ENCODE measurements around the gene ANKRD50. TPM values are rescaled to one million over a fixed set of nuclear protein-coding genes. Genes with fewer than 3 reads are reported as not detected.

ANKRD50 gene, protein sequence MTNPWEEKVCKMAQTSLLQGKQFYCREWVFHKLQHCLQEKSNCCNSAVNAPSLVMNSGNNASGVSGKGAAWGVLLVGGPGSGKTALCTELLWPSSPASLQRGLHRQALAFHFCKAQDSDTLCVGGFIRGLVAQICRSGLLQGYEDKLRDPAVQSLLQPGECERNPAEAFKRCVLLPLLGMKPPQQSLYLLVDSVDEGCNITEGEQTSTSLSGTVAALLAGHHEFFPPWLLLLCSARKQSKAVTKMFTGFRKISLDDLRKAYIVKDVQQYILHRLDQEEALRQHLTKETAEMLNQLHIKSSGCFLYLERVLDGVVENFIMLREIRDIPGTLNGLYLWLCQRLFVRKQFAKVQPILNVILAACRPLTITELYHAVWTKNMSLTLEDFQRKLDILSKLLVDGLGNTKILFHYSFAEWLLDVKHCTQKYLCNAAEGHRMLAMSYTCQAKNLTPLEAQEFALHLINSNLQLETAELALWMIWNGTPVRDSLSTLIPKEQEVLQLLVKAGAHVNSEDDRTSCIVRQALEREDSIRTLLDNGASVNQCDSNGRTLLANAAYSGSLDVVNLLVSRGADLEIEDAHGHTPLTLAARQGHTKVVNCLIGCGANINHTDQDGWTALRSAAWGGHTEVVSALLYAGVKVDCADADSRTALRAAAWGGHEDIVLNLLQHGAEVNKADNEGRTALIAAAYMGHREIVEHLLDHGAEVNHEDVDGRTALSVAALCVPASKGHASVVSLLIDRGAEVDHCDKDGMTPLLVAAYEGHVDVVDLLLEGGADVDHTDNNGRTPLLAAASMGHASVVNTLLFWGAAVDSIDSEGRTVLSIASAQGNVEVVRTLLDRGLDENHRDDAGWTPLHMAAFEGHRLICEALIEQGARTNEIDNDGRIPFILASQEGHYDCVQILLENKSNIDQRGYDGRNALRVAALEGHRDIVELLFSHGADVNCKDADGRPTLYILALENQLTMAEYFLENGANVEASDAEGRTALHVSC (N-terminal part only)
- 77.8 TPM for total RNA-seq

GRCh38 chr4:124712372-124713184, at the start of gene ANKRD50:
Gene ANKRD50 (minus strand): TSS chr4:124712732. CDS start chr4:124710511, 2,221 bp downstream.
- Histone ChIP-seq H3K9ac (ENCODE audit: low read depth in 1 of 3, low read length in 3 of 3) (peak within 1 kb of the TSS; percentile 91 to 94 (median 93)), H3K4me3 (ENCODE audit: low read length in 3 of 3) (peak within 1 kb of the TSS; percentile 83 to 91 (median 85)), H3K4me1 (ENCODE audit: control insufficient read depth in 3 of 3, insufficient read depth in 3 of 3, low read length in 3 of 3) (peaks cover 2 to 21% (median 10%) of the 10 kb centered on the region in 3 donors), H3K27me3 (ENCODE audit: control insufficient read depth in 3 of 3, insufficient read depth in 3 of 3, low read length in 3 of 3) (no peaks in the 10 kb centered on the region), H3K9me3 (ENCODE audit: control insufficient read depth in 3 of 3, low read length in 3 of 3) (no peaks in the 10 kb centered on the region), H3K36me3 (ENCODE audit: control insufficient read depth in 3 of 3, insufficient read depth in 3 of 3, low read length in 3 of 3) (no peaks in the 10 kb centered on the region), H3K27ac (ENCODE audit: low read depth, low read length) (peak within 1 kb of the TSS; percentile 96)

DNA sequence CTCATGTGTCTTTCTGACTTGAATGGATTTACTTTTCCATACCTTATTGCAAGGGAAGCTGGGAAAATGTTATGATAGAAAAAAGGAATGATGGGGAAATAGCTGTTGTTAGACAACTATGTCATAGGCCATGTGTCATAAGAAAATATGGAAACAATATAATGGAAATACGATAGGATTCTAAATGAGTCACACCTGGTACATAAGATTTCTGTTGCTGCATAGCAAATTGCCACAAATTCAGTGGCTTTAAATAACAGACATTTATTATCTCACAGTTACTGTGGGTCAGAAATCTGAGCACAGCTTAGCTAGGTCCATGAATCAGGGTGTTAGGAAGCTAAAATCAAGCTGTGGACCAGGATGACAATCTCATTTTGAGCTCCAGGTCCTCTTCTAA, 44.6 kb upstream of the ANKRD50 start:
- Histone ChIP-seq H3K27ac (ENCODE audit: low read depth, low read length) (no peak overlapping the region), H3K9me3 (ENCODE audit: control insufficient read depth in 3 of 3, low read length in 3 of 3) (no peaks in the 10 kb centered on the region), H3K4me3 (ENCODE audit: low read length in 3 of 3) (no peak overlapping the region), H3K36me3 (ENCODE audit: control insufficient read depth in 3 of 3, insufficient read depth in 3 of 3, low read length in 3 of 3) (no peaks in the 10 kb centered on the region), H3K9ac (ENCODE audit: low read depth in 1 of 3, low read length in 3 of 3) (no peak overlapping the region), H3K4me1 (ENCODE audit: control insufficient read depth in 3 of 3, insufficient read depth in 3 of 3, low read length in 3 of 3) (no peaks in the 10 kb centered on the region), H3K27me3 (ENCODE audit: control insufficient read depth in 3 of 3, insufficient read depth in 3 of 3, low read length in 3 of 3) (no peaks in the 10 kb centered on the region)

GRCh38 chr4:124754681-124755080, 42.1 kb upstream of the ANKRD50 start:
- Histone ChIP-seq H3K4me3 (ENCODE audit: low read length in 3 of 3) (no peak overlapping the region), H3K27ac (ENCODE audit: low read depth, low read length) (no peak overlapping the region), H3K4me1 (ENCODE audit: control insufficient read depth in 3 of 3, insufficient read depth in 3 of 3, low read length in 3 of 3) (no peaks in the 10 kb centered on the region), H3K36me3 (ENCODE audit: control insufficient read depth in 3 of 3, insufficient read depth in 3 of 3, low read length in 3 of 3) (no peaks in the 10 kb centered on the region), H3K9me3 (ENCODE audit: control insufficient read depth in 3 of 3, low read length in 3 of 3) (no peaks in the 10 kb centered on the region), H3K27me3 (ENCODE audit: control insufficient read depth in 3 of 3, insufficient read depth in 3 of 3, low read length in 3 of 3) (no peaks in the 10 kb centered on the region), H3K9ac (ENCODE audit: low read depth in 1 of 3, low read length in 3 of 3) (no peak overlapping the region)

DNA sequence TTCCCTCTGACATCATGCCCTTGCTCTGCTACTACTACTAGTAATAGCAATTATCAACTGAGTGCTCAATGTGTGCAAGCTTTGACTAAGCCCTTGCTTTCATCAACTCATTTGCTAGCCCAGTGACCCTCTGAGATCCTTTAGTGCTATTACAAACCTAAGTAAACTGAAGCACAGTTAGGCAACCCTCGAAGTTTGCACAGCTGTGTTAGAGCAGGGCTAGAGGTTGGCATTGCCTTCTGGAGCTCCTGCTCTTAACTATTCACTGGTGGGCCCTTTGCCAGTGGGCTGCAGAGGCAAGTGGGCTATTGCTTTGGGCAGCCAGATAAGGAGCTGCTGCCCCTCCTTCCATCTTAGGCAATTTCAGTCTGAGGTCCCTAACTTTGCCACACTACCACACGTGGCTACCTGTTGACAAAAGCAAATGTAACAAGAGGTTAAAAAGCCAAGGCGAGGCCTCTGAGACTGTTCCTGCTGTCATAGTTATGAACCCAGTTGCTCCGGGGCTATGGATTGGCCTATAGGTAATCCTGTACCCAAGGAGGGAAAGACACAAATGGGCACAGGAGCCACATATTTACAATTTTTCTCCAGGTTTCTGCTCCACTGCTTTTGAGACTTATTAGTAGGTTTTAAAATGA, 41.5 kb upstream of the ANKRD50 start:
- Histone ChIP-seq H3K9me3 (ENCODE audit: control insufficient read depth in 3 of 3, low read length in 3 of 3) (no peaks in the 10 kb centered on the region), H3K27me3 (ENCODE audit: control insufficient read depth in 3 of 3, insufficient read depth in 3 of 3, low read length in 3 of 3) (no peaks in the 10 kb centered on the region), H3K27ac (ENCODE audit: low read depth, low read length) (no peak overlapping the region), H3K9ac (ENCODE audit: low read depth in 1 of 3, low read length in 3 of 3) (no peak overlapping the region), H3K36me3 (ENCODE audit: control insufficient read depth in 3 of 3, insufficient read depth in 3 of 3, low read length in 3 of 3) (no peaks in the 10 kb centered on the region), H3K4me3 (ENCODE audit: low read length in 3 of 3) (no peak overlapping the region), H3K4me1 (ENCODE audit: control insufficient read depth in 3 of 3, insufficient read depth in 3 of 3, low read length in 3 of 3) (no peaks in the 10 kb centered on the region)

GRCh38 chr4:124749421-124749820, 36.9 kb upstream of the ANKRD50 start:
- H3K27me3 ChIP-seq (ENCODE audit: control insufficient read depth in 3 of 3, insufficient read depth in 3 of 3, low read length in 3 of 3): no peaks in the 10 kb centered on the region
- H3K4me3 ChIP-seq (ENCODE audit: low read length in 3 of 3): no peak overlapping the region
- H3K27ac ChIP-seq (ENCODE audit: low read depth, low read length): no peak overlapping the region
- H3K9me3 ChIP-seq (ENCODE audit: control insufficient read depth in 3 of 3, low read length in 3 of 3): no peaks in the 10 kb centered on the region
- no peaks in the 10 kb centered on the region for H3K4me1 ChIP-seq (ENCODE audit: control insufficient read depth in 3 of 3, insufficient read depth in 3 of 3, low read length in 3 of 3)
- no peak overlapping the region for H3K9ac ChIP-seq (ENCODE audit: low read depth in 1 of 3, low read length in 3 of 3)
- H3K36me3 ChIP-seq (ENCODE audit: control insufficient read depth in 3 of 3, insufficient read depth in 3 of 3, low read length in 3 of 3): no peaks in the 10 kb centered on the region

GRCh38 chr4:124748965-124749364, 36.4 kb upstream of the ANKRD50 start:
- Histone ChIP-seq H3K9ac (ENCODE audit: low read depth in 1 of 3, low read length in 3 of 3) (no peak overlapping the region), H3K9me3 (ENCODE audit: control insufficient read depth in 3 of 3, low read length in 3 of 3) (no peaks in the 10 kb centered on the region)

DNA sequence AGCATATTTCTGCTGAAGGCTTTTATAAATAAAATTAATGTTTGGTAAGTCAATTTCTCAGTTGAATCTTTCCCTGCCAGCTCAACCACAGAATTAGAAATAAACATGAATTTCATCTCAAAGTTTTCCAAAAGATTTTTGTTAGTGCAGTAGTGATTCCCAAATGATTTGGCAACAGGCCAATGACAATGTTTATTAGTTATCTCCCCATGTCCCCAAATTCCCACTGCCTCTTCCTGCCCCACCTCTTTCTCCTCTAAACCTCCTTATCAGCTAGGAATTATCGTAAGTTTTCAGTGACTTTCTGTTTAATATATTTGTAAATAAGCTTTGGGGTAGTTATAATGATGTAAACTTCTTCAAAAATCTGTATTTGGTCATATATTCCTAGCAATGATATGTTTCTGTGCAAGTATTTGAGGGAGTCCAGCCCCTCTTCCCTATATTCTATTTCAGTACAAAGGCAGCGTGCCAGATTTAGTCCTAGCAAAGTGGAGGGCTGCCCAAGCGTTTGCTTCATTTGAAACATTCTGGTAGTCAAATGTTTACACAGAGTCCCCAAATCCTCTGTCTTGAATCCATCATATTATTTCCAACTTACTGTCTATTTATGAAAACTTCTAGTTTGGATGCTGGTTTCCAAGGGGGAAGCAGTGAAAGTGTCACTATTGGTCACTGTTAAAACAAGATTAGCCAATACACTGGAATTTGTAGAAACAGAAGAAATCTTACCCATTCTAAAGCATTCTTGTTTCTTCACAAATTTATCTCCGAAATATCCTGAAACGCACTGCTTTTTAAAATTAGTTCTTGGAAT, 33.7 kb upstream of the ANKRD50 start:
- no peak overlapping the region for H3K27ac ChIP-seq (ENCODE audit: low read depth, low read length)

More at GRCh38 chr4:124748965-124749364, 36.4 kb upstream of the ANKRD50 start:
- Histone ChIP-seq H3K27me3 (ENCODE audit: control insufficient read depth in 3 of 3, insufficient read depth in 3 of 3, low read length in 3 of 3) (no peaks in the 10 kb centered on the region), H3K27ac (ENCODE audit: low read depth, low read length) (no peak overlapping the region), H3K4me3 (ENCODE audit: low read length in 3 of 3) (no peak overlapping the region), H3K4me1 (ENCODE audit: control insufficient read depth in 3 of 3, insufficient read depth in 3 of 3, low read length in 3 of 3) (no peaks in the 10 kb centered on the region), H3K36me3 (ENCODE audit: control insufficient read depth in 3 of 3, insufficient read depth in 3 of 3, low read length in 3 of 3) (no peaks in the 10 kb centered on the region)

DNA sequence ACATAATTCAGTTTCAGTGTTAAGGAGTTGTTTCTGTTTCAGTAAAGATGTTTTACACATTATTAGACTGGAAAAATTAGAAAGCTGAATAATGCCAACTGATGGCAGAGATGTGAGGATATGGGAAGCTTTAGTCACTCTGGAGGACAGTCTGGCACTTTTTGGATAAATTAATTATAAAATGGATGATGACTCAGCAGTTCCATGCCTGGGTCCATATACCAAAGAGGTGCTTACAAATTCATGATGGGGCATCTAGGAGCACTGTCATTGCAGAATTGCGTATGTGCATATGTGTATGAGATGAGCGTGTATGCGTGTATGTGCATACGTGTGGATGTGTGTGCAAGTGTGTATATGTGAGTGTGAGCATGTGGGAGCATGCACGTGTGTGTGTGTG, 31.2 kb upstream of the ANKRD50 start:
- Histone ChIP-seq H3K4me3 (ENCODE audit: low read length in 3 of 3) (no peak overlapping the region), H3K36me3 (ENCODE audit: control insufficient read depth in 3 of 3, insufficient read depth in 3 of 3, low read length in 3 of 3) (no peaks in the 10 kb centered on the region)

More for the DNA sequence above, 33.7 kb upstream of the ANKRD50 start:
- H3K4me1 ChIP-seq (ENCODE audit: control insufficient read depth in 3 of 3, insufficient read depth in 3 of 3, low read length in 3 of 3): no peaks in the 10 kb centered on the region
- H3K36me3 ChIP-seq (ENCODE audit: control insufficient read depth in 3 of 3, insufficient read depth in 3 of 3, low read length in 3 of 3): no peaks in the 10 kb centered on the region
- H3K27me3 ChIP-seq (ENCODE audit: control insufficient read depth in 3 of 3, insufficient read depth in 3 of 3, low read length in 3 of 3): no peaks in the 10 kb centered on the region
- no peaks in the 10 kb centered on the region for H3K9me3 ChIP-seq (ENCODE audit: control insufficient read depth in 3 of 3, low read length in 3 of 3)
- peak overlapping the region in 1 of 3 donors; percentile 41 for H3K4me3 ChIP-seq (ENCODE audit: low read length in 3 of 3)
- H3K9ac ChIP-seq (ENCODE audit: low read depth in 1 of 3, low read length in 3 of 3): no peak overlapping the region

More for the DNA sequence above, 31.2 kb upstream of the ANKRD50 start:
- Histone ChIP-seq H3K27ac (ENCODE audit: low read depth, low read length) (no peak overlapping the region), H3K27me3 (ENCODE audit: control insufficient read depth in 3 of 3, insufficient read depth in 3 of 3, low read length in 3 of 3) (no peaks in the 10 kb centered on the region), H3K9ac (ENCODE audit: low read depth in 1 of 3, low read length in 3 of 3) (no peak overlapping the region), H3K4me1 (ENCODE audit: control insufficient read depth in 3 of 3, insufficient read depth in 3 of 3, low read length in 3 of 3) (no peaks in the 10 kb centered on the region), H3K9me3 (ENCODE audit: control insufficient read depth in 3 of 3, low read length in 3 of 3) (no peaks in the 10 kb centered on the region)

Data from skeletal muscle tissue (tissue), 4 donors.